Iris pigment epithelial cell (primary cell): ENCODE data around the gene KCNF1.
A peak's percentile ranks its signal among the peaks of the same experiment; 100 is the strongest.

ENCODE experiments used
- DNase-seq: peaks from one replicate; pipeline ENCODE4 v3.0.0-alpha.2; 2011; ENCODE audit warnings: low read depth

Gene KCNF1

DNA sequence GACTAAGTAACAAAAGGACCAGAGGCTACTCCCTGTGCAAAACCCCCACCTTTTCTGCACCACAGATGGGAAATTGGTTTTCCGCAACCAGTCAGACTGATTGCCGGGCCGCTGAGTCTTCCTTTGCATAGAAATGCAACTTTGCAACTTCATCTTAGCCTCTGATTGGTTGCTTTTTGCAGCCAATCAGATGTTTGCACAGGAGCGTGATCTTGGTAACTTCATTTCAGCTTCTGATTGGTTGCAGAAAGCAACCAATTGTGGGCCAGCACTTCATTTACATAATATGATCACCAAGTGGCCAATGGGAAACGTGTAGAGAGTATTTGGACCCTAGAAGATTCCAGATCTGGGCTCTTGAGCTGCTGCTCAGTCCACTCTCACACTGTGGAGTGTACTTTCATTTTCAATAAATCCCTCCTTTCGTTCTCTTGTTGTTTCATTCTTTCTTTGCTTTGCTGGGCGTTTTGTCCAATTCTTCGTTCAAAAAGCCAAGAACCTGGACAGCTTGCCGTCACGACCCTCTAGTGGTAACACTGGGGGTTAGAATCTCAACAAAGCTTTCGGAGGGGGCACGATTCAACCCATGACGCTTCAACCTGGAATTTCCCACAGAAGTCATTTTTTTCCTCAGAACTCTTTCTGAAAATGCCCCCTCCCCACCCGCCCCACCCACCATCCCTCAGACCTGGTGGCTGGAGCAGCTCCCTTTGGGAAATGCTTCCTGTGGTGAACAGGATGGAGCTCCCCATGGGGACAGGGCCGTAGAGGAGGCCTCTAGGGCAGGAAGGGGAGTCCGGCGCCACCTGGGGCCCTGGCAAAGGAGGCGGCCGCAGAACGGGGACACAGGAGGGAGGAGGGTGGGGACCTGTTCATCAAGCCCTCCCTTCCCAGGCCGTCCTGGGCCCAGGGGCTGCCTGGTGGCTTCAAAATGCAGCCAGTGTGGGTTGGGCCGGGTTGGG is 31.8 kb upstream of the KCNF1 start:
- DNase-seq, result no peak

DNA sequence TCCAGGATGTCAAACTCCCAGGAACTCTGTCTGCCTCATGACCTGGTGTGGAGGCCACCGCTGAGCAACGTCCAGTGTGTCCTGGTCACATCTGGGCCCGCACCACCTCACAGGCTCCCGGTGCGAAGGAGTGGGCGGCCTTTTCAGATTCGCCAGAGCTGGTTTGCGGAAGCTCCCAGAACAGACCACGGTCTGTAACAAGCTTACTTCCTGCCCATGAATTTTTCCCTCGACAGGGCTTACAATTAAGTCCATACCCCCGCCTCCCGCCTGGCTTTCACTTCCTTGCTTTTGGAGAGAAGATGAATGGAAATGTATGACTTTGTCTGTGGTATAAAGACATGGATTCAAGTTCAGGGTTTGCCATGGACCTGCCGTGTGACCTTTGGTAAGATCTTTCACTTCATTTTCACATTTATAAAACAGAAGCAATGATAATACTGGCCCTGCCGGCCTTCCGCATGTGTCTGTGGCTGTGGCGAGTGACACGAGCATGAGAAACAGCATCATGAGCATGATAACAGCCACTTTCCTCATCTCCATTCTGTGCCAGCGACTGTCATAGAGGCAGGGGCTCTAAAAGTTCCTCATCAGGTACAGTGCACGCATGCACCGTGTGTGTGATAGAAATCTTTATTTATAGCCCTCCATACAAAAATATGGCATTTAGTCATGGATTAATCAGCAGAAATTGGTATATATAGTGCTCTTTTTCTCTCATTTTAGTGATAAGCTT is 31.0 kb upstream of the KCNF1 start:
- DNase-seq, result no peak

DNA sequence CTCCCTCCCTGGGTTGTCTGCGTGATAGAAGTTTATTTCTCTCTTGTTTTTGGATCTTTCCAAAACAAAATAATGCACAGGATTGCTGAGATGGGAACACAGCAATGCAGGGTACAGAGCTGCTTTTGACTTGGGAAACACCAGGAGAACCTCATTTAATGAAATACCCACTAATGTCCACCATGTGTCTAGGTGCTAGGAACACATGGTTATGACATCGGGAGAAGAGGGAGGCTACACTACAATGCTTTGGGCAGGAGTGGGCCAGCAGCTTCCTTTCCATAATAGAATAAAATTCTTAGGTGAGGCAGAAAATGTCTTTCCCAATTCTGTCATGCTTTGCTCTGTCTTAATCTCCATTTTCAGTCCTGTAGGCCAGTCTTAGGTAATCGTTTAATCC is 29.2 kb upstream of the KCNF1 start:
- no peak for DNase-seq

DNA sequence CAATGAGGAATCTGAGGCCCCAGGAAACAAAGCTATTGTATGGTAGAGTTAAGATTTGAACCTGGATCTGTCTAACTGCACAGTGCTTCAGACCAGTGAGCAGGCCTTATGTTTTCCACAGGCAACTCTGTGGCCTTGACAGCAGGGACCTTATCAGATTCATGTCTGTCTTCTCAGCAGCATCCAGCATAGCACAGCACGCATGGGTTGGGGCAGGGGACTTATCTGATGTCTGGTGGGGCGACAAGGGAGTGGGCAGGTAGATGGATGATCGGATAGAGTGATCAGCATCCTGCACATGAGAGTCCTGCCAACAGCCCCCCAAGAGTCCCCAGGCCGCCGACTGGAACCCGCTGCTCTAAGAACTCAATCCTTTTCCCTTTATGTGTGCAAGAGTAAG is 28.7 kb upstream of the KCNF1 start:
- no peak for DNase-seq

DNA sequence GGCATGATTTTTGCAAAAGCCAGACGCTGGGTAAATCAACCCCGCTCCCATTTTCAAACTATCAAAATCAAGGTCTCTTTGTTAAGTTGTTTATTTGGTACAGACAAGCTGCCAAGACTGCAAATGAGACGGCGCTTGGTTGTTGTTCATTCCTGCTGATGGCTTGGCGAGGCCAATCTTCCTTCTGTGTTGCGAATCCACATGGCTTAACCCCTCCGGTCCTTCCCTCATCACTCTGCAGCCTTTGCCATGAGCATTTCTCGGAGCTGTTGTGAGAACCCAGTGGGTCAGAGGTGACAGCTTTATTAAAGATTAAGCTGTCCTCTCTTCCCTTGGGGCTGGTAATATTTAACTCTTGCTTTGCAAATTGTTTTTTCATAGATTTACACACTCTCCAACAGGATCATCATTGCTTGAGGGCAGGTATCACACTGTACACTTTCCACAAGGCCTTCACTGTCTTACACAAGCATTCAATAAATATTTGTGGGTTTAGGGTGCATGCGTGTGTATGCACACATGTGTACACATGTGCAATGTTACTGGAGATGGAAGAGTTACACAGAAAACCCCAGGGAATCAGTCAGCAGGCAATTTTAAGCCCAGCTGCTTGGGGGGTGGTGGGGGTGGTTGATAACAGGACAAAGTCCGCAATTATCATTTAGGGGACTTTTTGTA is 27.8 kb upstream of the KCNF1 start:
- DNase-seq, result no peak

DNA sequence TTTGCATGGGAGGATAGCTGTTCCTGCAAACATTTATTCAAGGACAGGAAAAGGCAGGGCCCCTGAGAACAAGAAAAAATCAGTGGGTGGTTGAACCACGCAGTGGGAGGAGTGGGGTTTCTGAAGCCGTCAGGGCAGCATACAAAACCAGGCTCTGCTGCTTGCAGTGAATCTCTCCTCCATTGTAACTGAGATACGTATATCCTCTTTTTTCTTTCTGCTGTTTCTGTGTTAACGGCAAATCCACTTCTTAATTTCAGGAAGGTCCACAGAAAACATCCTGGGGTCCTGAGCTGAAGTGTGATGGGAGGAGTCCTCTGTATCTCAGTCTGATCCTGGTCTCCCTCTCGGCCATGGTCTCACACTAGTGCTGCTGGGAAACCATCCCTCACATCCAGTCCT is 27.2 kb upstream of the KCNF1 start:
- no peak for DNase-seq

DNA sequence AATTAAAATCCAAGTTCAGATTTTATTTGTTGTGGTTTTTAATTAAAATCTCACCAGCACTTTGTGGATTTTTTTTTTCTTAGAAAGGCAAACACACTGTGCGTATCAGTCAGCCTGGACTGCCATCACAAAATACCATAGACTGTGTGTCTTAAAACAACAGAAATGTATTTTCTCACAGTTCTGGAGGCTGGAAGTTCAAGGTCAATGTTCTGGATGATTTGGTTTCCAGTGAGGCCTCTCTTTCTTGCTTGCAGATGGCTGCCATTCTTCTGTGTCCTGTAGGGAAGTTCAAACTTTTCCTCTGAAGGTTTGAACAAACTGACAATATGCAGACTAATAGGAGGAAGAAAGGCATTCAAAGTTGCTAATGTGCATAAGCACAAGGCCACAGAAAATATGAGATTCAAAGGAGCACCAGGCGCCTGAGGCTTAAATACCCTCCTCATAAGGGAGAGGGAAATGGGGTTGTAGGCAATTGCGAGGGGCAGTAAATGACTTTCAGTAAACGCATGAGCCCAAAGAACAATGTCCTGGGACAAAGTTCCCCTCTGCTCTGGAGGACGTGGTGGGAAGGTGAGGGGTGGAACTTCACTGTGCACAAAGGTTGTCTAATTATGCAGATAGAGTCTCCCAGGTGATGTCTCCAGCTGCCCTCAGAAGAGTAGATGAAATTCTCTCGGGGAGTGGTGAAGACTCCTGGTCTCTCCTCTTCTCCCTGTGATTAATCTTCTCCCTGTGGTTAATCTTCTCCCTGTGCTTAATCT is 26.5 kb upstream of the KCNF1 start:
- DNase-seq, result no peak

DNA sequence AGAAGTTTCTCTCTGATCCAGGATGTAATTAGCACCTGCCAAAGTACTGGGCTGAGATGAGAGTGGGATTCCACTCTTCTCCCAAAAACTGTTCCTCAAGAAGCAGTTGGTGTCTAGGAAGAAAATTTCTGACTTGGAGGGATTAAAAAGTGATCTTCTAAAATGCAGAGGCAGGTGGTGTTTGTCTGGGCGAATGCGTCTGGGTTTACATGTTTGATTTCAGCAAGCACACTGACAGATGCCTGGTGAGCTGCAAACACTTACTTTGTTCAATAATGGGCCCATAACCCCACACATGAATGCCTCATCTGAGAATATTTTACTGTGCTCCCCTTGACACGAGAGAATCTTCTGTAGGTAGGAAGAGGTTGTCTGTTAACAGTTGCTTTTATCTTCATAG is 24.3 kb upstream of the KCNF1 start:
- no peak for DNase-seq

DNA sequence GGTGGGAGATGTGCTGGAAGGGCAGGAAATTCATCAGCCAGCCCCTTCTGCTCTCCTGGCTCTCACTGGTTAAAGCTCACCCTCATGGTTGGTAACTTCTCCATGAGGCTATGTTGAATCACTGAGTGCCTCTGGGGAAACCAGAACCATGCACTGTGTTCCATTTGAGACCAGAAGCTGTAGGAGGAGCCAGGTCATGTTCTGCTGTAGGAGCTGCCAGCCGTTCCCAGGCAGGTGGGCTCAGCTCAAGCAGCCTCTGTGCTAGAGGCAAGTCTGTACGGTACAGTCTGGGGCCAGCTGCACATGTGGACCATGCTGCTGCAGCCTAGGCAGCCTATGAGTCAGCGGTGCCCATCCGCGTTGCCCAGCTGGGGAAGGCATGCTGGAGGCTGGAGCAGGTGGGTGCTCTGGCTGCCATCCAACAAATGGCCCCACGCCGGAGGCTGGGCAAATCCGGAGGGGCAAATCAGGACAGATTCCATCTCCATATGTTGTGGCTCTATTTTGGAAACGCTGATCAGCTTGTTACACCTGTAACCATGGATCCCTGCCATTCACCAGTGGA is 22.0 kb upstream of the KCNF1 start:
- DNase-seq, result no peak

DNA sequence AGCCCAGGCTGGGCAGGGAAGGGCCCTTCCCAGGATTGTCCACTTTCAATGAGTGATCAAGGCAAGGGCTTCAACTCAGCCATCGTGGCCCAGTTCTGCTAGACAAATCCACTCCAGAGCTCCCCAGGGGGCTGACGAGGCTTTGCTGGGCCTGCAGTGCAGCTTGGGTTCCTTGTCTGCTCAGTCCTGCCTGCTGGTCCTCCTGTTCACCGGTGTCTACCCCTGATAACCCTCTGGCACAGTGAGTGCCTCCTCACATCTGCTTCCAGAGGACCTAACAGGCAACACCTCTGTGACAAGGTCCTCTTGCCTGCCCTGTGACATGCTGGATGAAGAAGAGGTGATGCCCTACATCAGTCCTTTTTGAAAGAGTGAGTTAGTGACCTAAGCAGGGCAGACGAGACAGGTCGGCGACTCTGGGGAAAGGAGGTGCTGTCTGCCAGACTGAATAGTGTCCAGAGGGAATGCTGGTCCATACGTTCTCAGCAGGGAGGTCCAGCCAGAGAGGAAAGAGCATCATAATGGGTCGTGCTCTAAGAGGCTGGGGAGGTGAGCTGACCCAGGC is 20.9 kb upstream of the KCNF1 start:
- DNase-seq, result no peak

DNA sequence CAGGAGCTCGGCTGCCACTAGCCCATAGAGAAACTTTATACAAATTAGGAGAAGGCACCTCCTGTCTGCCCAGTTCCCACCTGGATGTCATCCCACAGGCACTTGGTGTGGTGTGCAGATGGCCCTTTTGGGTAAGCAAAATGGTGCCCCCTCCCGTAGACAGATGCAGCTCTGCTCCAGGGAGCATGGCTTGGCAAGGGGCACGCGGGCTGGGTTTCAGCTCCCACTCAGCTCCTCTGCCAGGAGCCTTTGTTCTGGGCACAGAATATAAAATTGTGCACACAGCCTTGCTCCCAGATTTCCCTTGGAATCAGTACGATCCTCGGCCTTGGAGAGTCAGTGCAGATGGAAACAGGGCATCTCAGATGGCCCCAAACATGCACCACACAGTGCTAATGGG is 20.3 kb upstream of the KCNF1 start:
- DNase-seq, result no peak

DNA sequence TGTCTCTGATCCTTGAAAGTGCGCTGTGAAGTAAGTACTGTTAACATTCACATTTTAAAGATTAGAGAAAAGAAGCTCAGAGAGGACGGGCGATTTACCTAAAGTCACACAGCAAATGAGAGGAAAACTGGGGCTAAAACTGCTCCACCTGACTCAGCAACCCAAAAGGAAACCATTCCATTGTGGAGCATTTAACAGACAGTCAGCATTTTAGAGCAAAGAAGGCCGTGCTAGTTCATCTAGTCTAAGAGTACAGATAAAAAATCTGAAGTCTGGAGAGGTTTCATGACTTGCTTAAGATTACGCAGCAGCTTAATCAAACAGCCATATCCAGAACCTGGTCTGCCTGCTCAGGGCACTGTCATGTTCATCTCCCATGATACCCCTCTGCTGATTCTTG is 19.9 kb upstream of the KCNF1 start:
- DNase-seq, result no peak

DNA sequence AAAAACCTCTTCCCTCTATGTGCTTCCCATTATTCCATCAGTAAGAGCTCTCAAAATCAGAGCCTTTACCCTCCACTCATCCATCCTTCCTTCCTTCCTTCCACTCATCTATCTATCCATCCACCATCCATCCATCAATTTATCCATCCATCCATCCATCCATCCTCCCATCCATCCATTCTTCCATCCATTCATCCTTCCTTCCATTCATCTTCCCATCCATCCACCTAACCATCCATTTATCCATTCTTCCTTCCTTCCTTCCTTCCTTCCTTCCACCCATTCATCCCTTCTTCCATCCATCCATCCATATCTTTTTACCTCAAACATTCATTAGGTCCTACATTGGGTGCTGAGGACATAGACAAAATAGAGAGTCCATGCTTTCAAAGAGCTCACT is 19.4 kb upstream of the KCNF1 start:
- DNase-seq, result no peak

DNA sequence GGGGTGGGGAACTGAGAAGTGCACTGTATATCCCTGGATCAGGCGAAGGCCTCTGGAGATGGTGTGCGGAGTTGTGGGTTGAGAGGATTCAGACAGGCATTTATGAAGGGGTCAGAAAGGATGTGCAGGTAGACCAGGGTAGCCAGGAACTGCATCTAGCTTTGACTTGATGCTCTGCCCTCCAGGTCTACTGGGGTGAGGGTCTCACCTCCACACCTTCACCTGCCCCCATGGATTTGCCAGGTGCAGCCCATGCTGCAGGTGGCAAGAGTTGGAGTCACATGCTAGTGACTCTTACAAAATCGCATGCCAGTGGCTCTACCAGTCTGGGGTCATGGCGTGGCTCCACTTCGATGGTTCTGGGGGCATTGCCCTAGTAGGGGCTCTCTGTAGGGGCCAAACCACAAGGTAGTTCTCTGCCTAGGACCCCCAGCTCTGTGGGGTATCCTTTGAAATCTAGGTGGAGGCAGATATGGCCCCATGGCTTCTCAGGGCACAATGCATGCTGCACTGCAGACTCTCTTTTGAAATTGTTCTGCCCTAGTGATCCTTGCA is 18.9 kb upstream of the KCNF1 start:
- no peak for DNase-seq

DNA sequence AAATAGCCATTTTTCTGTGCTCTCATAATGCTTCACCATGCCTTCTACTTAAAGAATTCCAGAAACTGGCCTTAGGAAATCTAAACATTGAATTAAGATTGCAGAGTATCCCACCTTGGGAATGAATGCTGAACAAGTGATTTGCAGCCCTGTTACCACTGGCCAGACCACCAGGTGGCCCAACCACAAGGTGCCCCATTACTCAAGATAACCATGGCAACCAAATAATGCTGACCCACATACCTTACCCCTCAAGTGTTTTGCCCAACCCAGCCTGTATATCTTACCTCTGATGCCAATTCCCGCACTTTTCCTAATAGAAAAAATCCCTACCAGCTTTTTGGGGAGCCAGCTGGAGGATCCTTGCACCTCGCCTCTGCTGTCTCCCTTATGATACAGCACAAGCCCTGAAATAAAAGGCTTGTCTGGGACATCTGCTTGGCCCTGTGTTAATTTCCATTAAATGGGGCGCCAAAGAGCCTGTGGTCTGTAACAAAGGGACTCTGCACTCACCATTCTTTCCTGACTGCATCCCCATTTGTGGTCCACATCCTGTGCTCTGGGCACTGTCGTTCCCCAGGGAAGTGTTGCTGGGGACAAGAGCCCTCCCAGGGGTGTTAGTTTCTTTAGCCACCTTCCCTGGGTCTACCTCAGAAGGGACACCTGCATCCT is 17.3 kb upstream of the KCNF1 start:
- no peak for DNase-seq

DNA sequence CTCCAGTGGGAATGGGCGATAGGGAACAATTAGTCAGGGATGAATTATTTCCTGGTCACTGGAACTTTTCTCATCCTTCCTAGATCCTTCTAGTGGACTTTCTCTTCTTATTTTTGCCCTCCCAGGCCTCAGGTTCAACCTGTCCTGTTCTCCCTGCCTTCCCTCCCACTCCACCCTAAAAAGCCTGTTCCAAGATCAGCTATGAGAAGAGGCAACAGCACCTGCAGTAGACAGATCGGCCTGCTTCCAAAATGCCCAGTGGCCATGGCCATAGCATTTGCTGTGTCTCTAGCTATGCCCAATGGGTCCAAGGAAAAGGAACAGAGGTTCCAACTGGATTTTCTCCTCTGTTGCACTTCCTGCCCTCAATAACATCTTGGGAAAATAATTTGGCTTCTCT is 16.5 kb upstream of the KCNF1 start:
- DNase-seq, result no peak

DNA sequence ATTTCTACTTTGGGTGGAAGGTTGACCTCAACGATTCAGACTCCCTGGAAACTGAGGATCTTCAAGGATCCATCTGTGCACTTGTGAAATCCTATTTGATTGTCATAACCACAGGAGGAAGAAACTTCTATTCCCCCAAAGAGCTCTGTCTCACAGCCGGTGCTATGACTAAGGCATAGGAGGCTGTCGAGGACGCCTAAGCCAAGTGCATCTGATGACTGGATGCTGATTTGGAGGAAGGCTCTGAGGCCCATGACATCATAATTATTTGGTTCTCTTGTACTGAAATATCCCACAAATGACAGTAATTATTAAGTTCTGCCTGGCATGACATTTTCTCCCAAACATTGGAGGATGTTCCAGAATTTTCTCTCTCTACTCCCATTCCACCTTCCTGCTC is 13.8 kb upstream of the KCNF1 start:
- DNase-seq, result peak; percentile 17

DNA sequence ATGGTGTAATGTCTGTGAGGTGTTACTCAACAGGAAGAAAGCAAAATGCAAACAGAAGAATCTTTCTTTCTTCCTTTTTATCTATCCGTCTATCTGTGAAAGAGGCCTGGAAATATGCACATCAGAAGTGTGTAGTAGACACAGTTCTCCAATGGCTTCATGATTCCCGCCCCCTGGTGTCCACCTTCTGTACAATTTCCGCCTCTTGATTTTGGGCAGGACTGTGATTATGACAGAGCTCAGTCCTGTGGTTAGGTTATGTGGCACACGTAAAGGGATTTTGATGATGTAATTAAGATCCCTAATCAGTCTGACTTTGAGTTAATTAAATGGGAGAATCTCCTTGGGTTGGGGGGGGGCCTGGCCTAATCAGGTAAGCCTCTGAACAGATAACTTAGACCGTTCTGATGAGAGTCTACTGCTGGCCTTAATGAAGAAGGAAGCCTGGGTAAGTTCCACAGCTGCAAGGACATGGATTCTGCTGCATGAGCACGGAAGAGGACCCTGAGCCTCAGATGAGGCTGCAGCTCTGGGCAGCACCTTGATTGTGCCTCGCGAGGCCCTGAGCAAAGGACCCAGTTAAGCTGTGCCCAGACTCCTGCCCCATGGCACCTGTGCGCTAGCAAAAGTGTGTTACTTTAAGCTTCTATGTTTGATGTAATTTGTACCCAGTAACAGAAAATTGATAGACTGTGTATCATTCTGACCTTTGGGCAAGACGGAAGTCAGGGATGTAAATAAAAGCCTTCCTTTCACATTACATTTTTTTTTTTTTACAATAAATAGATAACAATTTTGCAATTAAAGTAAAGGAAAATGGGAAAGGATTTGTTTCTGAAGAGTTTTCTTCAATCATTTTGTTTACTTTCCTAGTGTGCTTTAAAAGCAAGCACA is 11.3 kb upstream of the KCNF1 start:
- DNase-seq, result no peak

DNA sequence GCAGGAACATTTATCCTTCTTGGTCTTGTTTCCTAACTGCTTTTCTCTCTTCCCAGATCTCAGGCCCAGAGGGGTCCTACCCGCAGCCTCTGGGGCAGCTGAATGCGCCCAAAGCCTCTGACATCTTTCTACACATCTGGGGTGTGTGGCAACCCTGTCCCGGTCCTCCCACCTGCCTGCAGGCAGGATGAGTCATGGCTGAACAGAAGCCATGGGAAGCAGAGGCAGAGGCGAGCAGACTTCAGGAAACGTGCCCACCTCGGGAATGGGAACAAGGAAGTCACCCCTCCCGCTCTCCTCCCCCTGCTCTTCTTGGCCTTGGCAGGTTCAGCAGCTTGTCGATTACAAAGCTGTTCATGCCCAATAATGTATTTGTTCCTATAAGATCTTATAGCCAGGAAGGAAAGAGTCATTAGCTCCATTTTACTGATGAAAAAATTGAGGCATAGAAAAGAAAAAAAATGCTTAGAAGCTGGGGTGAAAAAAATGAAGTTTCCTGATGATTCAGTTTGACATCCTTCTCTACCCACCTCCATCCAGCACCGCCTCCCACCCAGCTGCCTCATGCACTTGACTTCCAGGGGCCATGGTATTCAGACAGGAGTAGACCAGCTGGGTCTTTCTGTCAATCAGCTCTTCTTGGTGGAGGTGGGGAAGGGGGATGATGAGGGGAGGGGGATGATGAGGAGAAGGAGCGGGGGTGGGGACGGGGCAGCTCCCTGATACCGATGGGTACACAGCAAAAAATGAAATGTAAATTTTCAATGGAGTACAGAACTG is 10.4 kb upstream of the KCNF1 start:
- peak; percentile 26 for DNase-seq
